NCI-H2081 (cell line): ENCODE measurements around the gene SBDS.
"Not testable (repeated sequence)": the region's sequence is repeated elsewhere in the genome, so short reads cannot be mapped to it uniquely, and the experiment has no call there.

Experiments used
- DNase-seq, 2 experiments: peaks; one replicate each; lab custom pipeline; 2025; lab: John Stamatoyannopoulos, UW

The SBDS gene

DNA sequence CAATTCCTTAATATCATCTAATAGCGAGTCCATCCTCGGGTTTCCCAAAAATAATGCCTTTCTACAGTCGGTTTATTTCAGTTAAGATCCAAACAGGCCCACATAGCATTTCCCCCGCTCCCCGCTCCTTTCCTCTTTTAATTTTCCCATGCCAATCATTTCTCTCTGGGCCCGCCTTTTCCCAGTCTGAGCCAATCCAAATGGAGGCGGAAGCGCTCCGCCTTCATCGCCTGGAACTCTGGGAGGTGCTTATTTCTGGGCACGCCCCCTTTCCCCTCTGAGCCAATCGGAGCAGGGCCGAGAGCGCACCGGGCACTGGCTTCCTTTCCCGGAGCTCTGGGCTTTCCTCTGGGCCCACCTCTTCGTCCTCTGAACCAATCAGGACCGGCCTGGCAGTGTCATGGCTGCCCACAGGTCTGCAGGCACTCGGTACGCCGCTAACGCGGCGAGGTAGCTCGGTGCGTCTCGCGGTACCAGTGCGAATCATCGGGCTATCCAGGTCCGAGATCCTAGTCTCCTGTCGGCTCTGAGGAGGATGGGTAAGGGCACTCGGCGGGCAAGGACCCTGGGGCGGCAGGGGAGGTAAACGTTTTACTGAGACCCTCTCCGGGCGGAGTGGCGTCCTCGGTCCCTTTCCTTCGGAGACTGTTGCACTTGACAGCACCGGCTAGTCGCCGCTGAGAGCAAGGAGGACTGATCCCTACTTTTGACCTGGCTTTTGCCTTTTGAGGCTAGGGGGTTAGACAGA is 1.2 kb upstream of the SBDS start, which contains the start of gene TYW1:
TSS of gene TYW1 (plus strand) at position 390 of the 748 bp plus-strand sequence. CDS start at position 536, 146 bp downstream.
- DNase-seq, result peak; percentile 99

DNA sequence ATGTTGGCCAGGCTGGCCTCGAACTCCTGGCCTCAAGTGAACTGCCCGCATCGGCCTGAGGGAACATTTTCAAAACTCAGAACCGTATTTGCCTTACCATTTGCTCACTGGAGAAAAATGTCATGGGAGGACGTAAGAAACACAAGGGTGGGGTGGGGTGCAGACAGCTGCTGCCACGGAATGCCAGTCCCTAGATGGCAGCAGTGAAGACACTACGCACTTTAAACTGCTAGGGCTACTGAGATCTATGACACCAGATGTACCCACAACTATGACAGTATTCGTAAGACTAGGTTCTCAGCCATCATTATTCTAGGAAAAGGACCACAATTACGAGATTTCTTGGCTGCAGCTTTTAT is 716 bp downstream of the SBDS start:
- DNase-seq, result peak; percentile 35 to 70

DNA sequence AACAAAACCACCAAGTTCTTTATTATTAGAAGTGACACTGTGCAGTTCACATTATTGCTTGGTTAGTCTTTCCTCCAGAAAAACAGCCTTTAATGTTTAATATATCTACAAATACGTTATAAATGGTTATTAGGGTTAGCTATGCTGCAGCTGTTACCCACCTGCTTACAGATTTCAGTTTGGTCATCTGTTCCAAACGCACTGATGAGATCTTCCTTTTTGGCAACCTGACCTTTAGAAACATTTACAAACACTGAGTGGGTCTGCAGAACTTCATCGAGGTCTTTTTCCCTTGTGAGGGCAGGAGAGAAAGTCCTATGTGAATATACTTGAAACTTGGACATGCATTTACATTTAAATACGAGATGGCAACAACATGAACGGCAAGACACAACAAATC is 1.3 kb downstream of the SBDS start:
- DNase-seq, result not testable (repeated sequence)

DNA sequence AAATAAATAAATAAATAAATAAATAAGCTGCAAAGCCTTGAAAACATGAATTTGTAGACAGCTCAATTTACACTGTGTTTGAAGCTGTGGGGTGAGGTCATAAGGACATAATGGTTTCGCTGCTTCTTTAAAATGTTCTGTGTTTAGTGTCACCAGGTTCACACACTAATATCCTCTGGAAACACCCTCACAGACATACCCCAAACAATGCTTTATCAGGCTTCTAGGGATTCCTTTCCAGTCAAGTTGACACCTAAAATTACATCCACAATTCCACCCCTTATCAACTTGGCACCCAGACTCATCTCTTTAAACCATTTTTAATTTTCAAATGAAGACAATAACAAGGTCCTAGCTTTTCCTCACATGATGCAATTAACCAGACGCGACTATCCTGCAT is 5.8 kb downstream of the SBDS start:
- DNase-seq, result not testable (repeated sequence)

DNA sequence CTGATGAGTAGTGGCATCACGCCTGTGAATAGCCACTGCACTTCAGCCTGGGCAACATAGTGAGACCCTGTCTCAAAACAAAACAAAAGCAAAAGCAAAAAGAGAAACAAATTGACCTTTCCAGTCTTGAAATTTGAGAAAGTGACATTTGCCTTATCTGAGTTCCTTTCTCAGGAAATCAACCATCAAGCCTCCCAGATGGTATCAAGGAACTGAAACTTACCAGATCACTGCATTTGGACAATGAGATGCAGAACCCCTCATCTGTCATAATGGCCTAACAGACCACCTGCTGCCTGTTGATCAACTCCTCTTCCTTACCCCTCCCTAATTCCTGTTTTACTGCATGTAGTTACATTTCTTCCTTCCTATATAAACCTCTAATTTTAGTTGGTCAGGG is 15.1 kb downstream of the SBDS start:
- not testable (repeated sequence) for DNase-seq

DNA sequence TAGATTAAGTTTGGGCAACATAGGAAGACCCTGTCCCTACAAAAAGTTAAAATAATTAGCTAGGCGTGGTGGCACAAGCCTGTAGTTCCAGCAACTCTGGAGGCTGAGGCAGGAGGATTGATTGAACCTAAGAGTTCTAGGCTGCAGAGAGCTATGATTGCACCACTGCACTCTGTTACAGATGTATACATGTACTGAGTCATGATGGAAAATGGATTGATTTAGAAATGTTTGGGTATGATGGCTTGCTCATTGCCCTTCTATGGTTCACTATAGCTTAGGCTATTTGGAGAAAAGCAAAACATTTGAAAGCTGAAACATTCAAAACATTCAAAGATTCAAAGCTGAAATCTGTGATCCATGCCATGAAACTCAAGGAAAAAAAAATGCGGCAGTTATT is 16.4 kb downstream of the SBDS start:
- DNase-seq, result not testable (repeated sequence)

DNA sequence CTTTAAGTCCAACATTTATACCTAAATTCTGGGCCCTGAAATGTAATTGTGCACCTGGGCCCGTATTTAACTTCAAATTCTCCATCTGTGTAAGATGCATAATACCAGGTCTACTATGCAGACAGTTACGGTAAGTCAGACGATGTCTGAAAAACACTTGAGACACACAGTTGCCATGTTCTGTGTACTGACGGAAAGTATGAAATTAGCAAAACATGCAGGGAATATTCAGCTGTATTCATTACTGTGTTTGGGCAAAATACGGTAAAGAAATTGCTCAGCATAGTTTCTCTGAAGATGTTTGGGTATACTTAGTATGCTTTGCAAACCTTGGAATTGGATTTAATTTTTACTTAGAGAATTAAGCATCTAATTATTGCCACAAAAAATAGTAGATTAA is 17.1 kb downstream of the SBDS start:
- DNase-seq, result not testable (repeated sequence)

DNA sequence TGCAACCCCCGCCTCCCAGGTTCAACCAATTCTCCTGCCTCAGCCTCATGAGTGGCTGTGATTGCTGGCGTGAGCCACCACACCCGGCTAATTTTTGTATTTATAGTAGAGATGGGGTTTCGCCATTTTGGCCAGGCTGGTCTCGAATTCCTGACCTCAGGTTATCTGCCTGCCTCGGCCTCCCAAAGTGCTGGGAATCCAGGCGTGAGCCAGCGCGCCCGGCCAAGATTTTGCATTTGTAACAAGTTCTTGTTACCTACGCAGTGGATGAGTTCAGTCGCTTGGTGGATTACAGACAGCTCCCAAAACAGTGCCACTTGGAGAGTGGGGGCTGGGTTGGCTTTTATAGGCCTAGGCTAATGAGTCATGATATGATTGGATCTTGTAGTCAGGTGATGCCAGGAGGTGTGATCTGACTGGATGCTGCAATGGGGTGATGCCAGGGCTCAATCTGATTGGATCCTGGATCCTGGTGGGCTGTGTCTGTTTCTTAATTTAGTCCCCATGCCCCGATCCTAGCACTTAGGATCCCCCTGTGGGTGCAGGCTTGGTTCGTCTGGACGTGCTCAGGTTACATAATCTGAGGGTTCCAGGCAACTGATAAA is 20.3 kb downstream of the SBDS start:
- DNase-seq, result no peak

DNA sequence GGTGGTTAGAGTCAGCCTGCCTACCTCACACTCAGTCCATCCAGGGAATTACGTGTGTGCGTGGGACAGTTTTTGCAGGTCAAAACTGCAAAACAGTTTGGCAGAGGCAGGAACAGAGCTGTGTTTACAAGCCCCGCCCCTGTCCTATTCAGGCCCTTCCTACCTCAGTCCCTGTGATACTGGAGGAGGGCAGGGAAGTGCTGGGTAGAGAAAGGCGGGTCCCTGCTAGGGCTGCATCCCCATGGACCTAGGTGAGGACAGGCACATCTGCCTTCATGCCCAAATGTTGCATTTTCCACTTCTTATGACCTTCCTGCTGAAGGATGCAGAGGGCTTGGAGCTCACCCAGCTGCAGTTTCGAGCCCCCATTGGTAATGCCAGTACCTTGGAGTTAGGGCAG is 25.1 kb downstream of the SBDS start:
- DNase-seq, result no peak

DNA sequence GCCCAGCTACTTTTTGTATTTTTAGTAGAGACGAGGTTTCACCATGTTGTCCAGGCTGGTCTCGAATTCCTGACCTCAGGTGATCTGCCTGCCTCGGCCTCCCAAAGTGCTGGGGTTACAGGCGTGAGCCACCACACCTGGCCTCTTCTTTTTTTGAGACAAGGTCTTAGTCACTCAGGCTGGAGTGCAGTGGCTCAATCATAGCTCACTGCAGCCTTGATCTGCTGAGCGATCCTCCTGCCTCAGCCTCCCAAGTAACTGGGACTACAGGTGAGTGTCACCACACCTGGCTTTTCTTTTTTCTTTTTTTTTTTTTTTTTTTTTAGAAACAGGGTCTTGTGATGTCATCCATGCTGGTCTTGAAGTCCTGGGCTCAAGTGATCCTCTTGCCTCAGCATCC is 26.4 kb downstream of the SBDS start:
- DNase-seq, result not testable (repeated sequence)

DNA sequence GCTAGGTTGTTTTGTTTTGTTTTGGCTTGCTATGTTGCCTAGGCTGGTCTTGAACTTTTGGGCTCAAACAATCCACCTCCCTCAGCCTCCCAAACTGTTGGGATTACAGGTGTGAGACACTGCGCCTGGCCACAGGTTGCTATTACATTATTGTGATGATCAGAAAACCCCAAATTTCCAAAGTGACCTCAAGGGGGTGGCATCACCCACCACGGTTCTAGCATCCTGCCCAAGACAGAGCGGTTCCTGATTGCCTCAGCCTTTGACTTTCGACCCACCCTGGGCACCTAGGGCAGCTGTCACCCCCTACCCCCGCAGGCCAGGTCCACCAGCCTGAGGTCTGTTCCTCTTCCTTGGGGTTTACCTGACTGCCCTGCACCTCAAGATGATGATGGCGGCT is 28.4 kb downstream of the SBDS start:
- no peak for DNase-seq

DNA sequence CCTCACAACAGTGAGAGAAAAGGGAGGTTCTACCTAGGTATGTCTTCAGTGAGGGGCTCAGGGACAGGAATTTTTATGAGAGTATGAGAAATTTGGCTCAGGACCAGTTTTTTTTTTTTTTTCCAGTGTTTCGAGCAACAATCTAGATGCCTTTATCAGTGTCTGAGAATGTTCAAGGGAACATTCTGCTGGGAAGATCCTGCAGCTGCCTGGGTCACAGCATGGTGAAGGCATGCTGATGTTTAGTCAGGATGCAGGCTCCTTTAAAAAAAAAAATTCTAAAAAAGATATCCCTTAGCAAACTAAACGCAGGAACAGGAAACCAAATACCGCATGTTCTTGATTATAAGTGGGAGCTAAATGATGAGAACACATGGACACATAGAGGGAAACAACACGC is 31.0 kb downstream of the SBDS start:
- no peak for DNase-seq

DNA sequence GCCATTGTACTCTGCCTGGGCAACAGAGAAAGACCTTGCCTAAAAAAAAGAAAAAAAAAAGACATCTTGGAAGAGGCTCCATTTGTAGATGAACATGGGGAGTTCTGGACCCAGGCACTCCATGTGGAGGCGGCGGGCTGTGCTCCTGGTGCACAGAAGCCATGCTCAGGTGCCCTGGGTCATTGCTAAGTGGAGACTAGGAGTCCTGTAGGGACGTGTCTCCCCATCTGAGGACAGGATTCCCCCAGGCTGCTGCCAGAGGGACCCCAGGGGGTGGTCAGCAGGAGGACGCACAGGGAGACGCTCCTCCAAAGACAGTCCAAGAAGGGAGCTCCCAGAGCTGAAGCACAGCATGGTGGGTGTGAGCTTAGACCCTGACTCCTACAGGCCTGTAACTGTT is 34.3 kb downstream of the SBDS start:
- DNase-seq, result no peak

DNA sequence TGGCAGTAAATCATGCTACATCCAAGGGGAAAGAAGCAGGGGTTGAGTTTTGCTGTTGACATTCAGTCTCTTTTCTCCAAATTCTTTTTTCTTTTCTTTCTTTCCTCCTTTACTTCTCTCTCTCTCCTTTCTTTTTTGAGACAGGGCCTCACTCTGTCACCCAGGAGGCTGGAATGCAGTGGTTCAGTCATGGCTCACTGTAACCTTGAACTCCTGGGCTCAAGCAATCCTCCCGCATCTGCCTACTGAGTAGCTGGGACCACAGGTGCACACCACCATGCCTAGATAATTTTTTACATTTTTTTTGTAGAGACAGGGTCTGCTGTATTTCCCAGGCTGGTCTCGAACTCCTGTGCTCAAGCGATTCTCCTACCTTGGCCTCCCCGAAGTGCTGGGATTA is 35.2 kb downstream of the SBDS start:
- no peak for DNase-seq

DNA sequence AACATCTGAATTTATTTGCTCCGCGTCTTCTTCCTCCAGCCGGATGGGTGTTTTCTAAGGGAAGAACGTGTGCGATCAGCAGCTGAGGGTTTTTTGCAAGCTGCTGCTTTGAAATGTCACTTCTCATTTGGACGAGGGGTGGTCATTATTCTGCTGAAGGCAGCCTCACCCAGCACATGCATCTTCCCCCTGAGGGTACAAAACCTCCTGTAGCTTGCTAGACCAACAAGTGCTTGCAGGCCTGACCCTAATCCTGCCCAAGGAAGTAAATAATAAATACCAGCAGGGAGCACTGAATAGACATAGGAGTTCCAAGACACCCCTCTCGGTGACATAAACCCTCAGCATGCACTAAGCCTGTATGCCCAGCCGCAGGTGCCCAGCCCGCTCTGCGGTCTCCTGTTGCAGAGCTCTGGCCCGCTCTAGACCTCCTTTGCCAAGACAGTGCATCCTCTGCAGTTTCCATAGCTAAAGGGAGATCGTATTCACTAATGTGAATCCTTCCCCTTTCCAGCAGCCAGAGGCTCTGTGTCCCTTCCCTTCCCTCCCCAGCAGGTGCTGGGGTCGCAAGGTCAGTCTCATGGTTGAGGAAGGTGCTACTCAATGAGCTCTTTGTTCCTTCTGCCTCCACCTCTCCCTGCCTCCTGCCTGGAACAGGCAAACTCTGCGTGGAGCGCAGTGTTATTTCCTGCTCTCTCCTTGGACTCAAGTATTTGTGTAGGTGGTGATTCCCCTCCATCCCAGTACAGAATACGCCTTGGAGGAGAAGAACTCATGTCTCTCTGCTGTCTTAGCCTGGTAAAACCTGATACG is 36.6 kb downstream of the SBDS start:
- no peak for DNase-seq

DNA sequence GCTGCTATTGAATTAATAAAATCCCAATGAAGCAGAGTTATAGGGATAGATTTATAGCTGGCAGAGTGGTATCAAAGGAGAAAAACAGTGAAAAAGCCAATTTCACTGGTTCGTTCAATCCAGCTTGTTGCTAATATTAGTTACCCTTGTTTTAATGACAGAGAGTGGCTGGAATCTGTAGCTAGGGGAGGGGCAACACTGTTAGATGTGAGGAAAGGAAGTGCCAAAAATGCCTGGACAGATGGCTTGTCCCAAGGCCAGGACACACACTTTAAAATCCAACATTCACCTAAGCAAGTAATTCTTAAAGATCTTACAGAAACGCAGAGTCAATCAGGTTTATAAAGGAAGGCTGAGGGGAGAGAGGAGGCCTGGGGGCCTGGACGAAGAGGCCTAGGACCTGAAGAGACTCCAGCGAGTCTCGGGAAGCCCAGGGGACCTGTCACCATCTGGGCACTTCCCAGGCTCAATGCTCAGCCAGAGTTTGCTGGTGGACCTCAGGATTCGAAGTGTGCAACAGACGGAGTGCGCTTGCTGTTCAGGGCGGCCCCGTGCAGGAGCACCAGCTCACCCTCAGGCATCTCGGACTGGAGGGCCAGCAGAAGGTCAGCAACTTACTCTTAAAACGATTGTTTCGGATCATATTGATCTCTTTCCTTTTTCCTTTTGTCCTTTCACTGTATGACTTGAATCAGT is 37.6 kb downstream of the SBDS start:
- no peak for DNase-seq

DNA sequence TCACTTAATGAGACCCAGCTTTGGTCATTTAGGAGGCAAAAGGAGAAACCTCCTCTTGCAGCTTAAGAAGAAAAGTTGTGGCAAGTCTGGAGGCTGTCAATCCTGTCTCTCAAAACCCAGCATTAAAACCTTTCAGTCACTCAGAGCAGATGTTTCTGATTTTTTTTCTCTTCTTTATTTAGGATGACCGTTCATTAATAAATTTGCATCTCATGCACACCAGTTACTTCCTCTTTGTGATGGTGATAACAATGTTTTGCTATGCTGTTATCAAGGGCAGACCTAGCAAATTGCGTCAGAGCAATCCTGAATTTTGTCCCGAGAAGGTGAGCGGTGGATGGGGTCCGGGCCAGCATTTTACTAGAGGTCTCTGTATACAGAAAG is 42.4 kb downstream of the SBDS start:
- no peak for DNase-seq

DNA sequence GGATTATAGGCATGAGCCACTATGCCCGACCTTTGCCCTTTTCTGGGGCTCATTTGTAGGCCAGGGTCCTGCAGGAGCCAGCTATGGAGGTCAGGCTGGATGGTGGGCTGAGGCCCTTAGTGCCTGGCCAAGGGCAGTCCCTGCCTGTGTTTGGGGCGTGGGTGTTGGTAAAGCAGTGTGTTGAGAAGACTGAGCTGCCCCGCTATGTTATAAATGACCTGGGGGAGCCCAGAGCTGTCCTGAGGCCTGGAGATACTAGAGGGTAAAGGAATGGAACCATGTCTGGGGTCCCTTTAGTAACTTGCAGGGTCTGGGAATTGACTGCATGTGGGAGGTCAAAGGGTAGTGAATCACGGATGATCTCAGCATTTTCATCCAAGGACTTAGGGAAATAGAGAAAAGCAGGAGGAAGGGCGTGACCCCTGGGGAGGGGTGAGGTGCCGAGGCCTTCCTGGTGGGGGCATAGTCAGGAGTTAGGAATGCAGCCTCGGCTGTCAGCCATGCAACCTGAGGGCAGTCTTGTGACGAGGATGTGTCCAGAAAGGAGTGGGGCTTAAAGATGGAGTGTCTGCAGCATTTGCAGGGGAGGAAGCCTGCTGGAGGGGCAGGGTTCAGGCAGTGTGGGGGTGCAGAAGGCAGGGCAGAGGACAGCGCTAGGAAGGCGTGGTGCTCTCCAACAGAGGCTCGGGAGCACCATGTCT is 42.9 kb downstream of the SBDS start:
- DNase-seq, result no peak

DNA sequence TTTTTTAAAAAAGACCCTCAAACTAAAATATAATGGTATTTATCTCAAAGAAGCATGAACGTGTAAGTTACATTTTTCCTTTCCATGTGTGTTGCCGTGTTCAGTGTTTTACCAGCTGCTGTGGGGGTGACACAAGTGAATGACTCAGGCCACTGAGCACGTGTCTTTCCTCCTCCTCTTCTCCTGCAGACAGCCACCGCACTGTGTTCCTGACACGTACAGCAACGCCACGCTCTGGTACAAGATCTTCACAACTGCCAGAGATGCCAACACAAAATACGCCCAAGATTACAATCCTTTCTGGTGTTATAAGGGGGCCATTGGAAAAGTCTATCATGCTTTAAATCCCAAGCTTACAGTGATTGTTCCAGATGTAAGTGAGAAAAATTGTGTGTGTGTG is 44.6 kb downstream of the SBDS start:
- no peak for DNase-seq

DNA sequence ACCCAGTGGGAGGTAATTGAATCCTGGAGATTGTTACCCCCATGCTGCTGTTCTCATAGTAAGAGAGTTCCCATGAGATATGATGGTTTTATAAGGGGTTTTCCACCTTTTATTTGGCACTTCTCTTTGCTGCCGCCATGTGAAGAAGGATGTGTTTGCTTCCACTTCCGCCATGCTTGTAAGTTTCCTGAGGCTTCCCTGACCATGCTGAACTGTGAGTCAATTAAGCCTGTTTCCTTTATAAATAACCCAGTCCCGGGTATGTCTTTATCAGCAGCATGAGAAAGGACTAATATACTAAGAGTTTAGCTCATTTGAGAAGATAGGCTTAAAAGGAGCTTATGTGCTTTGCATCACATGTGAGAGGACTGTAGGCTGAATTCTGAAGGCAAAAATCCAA is 45.1 kb downstream of the SBDS start:
- DNase-seq, result no peak

DNA sequence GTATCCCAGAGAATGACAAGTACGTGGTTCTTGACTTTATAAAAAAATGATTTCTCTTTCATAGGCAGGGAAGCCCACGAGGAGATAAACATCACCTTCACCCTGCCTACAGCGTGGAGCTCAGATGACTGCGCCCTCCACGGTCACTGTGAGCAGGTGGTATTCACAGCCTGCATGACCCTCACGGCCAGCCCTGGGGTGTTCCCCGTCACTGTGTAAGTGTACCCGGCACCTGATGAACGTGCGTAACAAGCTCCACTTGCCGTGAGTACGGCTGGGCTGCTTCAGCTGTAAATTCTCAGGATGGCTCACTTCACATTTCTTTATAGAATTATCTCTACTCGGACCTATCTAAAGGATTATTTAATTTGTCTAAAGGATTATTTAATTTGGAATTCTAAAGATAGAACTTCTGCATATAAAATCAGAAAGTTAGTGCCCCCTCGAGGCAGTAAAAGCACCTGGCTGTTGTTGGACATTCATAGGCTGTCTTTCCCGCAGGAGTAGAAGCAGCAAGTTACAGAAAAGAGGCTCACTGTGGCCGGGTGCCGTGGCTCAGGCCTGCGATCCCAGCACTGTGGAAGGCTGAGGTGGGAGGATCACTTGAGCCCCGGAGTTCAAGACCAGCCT is 46.8 kb downstream of the SBDS start:
- DNase-seq, result no peak
